A204.1 (cell line): ENCODE results near the gene MOXD1.
"Not testable (repeated sequence)": the region's sequence is repeated elsewhere in the genome, so short reads cannot be mapped to it uniquely, and the experiment has no call there.

Experiments used
- FAIRE-seq: peaks from 2 replicates; lab custom pipeline; 2012; peaks lifted over from hg19 to GRCh38; lab: Jason Lieb, UNC

The MOXD1 gene

DNA sequence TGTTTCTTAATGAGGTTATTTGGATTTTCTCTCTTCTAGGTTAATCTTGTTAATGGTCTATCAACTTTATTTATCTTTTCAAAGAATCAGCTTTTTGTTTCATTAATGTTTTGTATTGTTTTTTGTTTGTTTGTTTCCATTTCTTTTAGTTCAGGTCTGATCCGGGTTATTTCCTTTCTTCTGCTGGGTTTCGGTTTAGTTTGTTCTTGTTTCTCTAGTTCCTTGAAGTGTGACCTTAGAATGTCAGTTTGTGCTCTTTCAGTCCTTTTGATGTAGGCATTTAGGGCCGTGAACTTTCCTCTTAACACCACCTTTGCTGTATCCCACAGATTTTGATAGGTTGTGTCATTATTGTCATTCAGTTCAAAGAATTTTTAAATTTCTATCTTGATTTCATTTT, 49.3 kb downstream of the MOXD1 start:
- FAIRE-seq = not testable (repeated sequence)

DNA sequence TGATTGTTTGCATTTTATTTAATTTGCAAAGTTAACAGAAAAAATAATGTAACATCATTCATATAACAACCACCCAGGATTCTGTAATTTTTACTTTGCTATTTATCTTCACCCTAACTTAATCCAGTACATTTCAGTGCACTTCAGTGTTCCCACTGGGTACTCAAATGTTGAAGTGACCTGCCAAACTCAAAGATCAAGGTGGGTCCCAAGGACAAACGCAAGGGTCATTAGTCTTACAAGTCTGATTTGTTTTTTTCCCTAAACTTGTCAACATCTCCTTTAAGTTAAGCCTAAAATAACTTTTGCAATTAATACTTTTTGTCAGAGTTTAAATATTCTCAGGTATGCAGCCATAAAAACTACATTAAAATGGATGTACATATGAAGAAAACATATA, 53.0 kb downstream of the MOXD1 start:
- no peak for FAIRE-seq

GRCh38 chr6:132344811-132345210, 56.5 kb downstream of the MOXD1 start:
- FAIRE-seq = no peak

GRCh38 chr6:132341646-132342045, 59.6 kb downstream of the MOXD1 start:
- no peak for FAIRE-seq

- FAIRE-seq = no peak
These were observed 66.8 kb downstream of the MOXD1 start for GRCh38 chr6:132334521-132334885.

- no peak for FAIRE-seq
These were observed 67.4 kb downstream of the MOXD1 start for GRCh38 chr6:132333639-132334520.

- FAIRE-seq = no peak
These were observed 70.5 kb downstream of the MOXD1 start for GRCh38 chr6:132330759-132331158.

DNA sequence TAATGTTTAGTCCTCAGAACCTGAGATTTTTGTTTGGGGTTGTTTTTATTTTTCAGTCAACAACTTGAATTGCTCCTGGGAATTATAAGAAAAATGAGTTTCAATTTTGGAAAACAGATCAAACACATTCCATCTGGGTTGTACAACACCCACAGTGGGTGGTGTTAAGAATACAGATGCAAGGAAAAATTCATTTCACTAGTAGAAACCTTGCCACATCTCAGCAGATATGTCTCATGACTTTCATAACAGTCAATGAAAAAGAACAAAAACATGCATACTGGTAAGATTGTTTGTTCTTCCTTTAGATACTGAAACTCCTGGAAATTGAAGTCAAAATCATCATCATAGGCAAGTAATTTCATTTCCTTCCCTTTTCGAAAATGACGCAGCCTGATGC, 78.9 kb downstream of the MOXD1 start:
- no peak for FAIRE-seq

- no peak for FAIRE-seq
These were observed 81.3 kb downstream of the MOXD1 start for GRCh38 chr6:132320007-132320406.

GRCh38 chr6:132316970-132317369, 84.3 kb downstream of the MOXD1 start:
- no peak for FAIRE-seq

DNA sequence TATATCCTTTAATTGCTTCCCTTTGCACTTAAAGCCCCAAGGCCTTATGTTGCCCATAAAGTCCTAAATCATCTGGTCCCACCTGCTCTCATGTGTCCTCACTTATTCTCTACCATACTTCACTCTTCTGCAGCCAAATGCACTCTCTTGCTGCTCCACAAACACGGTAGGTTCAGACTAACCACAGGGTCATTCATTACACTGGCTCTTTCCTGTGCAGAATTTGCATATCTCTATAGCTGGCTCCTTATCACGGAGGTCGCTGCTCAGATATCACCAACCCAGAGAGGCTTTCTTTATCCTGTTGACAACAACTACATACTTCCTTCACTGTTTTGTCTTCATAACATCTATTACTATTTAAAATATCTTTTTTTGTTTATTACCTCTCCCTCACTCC, 86.8 kb downstream of the MOXD1 start:
- no peak for FAIRE-seq

DNA sequence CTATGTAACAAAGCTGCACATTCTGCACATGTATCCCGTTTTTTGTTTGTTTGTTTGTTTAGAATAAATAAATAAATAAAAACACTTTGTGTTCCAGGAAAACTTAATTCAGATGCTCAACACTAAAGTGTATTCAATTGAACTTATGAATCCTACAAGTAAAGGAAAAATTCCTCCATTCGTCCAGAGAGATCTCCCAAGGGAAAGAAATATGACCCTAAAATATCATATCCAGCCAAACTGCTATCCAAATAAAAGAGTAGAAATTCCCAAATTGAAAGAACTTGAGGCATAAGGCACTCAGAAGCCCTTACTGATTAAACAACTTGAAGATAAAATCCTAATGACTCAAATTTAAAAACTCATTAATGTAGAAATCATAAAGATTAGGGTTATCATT, 90.4 kb downstream of the MOXD1 start:
- no peak for FAIRE-seq

DNA sequence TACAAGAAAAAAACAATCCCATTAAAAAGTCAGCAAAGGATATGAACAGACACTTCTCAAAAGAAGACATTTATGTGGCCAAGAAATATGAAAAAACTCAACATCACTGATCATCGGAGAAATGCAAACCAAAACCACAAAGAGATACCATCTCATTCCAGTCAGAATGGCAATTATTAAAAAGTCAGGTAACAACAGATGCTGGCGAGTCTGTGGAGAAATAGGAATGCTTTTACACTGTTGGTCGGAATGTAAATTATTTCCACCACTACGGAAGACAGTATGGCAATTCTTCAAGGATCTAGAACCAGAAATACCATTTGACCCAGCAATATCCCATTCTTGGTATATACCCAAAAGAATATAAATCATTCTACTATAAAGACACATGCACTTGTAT, 91.1 kb downstream of the MOXD1 start:
- FAIRE-seq = not testable (repeated sequence)

- FAIRE-seq = no peak
These were observed 96.4 kb downstream of the MOXD1 start for GRCh38 chr6:132304891-132305305.

- FAIRE-seq = peak; percentile 97
These were observed 100.8 kb downstream of the MOXD1 start for GRCh38 chr6:132300323-132300949.

- FAIRE-seq = peak; percentile 72
These were observed 102.8 kb downstream of the MOXD1 start for GRCh38 chr6:132298344-132298949.

DNA sequence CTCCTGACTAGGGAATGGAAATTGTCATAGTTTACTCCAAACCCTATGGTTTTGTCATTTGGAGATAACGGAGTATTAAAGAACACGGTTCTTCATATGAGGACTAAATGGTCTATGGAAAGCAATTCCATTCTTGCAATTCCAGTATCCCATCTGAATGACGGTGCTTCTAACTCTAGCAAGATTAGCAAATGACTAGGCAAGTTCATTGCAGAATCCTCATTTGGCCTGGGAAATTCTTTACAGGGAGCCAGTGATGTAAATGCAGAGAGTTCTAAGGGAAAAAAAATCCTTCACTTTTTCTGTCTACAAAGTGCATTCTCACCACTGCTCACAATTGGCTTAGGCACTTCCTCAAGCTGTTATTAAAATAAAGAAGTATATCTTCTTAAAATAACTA, 111.5 kb downstream of the MOXD1 start:
- no peak for FAIRE-seq

DNA sequence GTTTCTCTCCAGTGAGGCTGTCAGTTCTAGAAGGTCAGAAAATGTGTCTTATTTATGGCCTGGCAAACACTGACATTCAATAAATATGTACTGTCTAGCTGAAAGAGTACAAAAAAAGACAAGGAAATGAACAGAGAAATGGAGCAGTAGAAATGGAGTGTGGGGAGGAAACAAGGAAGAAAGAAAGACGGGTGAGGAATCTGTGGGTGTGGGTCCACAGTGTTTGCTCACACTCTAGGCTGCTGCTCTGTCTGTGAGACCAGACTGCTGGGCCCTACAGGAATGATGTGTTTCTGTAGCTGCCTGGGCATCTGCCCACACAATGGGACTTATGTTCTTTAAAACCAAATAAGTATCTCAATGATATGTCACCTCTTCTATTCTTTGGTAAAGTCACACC, 114.2 kb downstream of the MOXD1 start:
- FAIRE-seq = no peak

DNA sequence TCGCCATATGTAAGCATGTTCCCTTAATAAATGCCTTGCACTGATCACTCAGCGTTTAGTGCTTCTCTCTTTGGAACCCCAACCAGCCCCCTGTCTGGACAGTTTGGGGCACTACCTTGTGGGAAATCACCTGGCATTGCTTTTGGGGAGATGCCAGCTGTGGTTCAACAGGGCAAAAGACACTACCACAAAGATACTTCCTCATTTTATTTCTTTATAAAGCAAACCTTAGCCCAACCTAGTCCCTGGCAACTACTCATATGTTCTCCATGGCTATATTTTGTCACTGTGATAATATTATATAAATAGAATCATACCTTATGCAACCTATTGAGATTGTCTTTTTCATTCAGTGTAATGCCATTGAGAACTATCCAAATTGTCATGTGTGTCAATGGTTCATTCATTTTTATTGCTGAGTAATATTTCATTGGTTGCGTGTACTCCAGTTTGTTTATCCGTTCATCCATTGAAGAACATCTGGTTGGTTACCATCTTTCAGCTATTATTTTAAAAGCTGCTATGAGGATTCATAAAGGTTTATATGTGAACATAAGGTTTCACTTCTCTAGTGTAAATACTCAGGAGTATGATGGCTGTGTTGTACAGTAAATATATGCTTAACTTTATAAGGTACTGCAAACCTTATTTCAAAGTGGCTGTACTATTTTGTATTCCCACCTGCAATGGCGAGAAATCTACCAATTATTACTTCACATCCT, 114.8 kb downstream of the MOXD1 start:
- FAIRE-seq = no peak

DNA sequence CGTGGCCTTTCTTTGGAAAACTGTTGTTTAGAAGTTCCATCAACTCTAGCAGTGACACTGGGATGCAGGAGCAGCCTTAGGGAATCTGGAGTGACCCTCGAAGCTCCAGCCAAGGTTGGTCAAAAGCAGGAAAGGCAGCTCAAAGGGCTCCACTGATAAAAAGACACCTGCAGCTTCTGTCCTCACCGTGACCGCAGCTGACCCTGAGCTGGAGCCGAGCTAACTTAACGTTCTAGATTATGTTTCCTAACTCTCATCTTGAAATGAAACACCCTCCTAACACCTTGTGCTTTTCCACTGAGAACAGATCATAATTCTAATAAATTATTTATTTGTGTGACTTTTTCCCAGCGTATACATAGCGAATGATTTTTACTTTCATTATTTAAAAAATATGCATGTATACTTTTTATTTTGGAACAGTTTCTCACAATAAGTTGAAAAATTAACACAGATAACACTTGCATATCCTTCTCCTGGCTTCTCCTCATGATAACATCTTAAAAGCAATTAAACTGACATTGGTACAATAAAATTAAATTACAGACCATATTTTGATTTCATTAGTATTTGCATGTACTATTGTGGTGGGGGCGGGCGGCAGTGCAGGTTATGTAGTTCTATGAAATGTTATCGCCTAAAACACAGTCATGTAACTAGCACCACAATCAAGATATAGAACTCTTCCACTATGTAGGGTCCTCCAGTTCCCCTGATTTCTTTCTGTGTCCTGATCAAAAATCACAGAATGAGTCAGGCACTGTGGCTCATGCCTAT, 116.1 kb downstream of the MOXD1 start:
- no peak for FAIRE-seq

GRCh38 chr6:132282696-132283095, 118.6 kb downstream of the MOXD1 start:
- FAIRE-seq = no peak

GRCh38 chr6:132280436-132280835, 120.8 kb downstream of the MOXD1 start:
- FAIRE-seq = no peak
